NCI-H69 (cell line): ENCODE measurements around the gene KDM4B.
"Not testable (repeated sequence)": the region's sequence is repeated elsewhere in the genome, so short reads cannot be mapped to it uniquely, and the experiment has no call there.

Source experiments
- DNase-seq: peaks from one replicate; lab custom pipeline; 2025; lab: John Stamatoyannopoulos, UW

KDM4B gene

DNA sequence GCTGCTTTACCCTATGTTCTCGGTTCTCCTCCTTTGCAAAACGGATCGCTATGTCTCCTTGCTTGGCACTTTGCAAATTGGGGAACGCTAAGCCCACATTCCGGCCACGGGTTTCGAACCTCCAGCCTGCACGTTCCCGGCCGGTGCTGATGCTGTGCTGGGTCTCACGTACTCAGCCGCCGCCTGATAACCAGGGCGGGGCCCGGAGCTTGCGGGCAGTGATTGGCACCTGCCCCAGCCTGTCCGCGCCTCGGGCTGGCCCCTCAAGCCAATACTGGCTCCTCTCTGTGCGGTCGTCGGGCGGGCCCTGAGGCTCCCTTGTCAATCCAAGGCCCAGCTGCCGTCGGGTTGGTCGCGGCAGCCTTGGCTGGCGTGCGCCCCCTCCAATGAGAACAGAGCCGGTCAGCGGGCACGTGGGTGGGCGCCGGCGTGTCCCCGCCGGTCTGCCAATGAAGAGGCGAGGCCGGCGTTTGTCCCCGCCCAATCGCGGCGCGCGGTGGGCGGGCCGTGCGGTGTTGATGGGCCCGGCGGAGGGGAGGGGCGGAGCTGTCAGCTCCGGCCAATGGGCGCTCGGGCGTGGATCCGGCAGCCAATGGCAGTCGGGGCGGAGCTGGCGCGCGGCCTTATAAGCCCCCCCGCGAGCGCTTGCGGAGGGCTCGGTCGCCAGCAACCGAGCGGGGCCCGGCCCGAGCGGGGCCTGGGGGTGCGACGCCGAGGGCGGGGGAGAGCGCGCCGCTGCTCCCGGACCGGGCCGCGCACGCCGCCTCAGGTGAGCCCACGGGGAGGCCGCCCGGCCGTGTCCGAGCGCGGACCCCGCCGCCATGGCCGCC, at the start of gene KDM4B:
Gene KDM4B (plus strand): TSS at position 652 of the 830 bp plus-strand sequence. CDS start 63,778 bp downstream, outside the sequence.
- DNase-seq: peak; percentile 100

DNA sequence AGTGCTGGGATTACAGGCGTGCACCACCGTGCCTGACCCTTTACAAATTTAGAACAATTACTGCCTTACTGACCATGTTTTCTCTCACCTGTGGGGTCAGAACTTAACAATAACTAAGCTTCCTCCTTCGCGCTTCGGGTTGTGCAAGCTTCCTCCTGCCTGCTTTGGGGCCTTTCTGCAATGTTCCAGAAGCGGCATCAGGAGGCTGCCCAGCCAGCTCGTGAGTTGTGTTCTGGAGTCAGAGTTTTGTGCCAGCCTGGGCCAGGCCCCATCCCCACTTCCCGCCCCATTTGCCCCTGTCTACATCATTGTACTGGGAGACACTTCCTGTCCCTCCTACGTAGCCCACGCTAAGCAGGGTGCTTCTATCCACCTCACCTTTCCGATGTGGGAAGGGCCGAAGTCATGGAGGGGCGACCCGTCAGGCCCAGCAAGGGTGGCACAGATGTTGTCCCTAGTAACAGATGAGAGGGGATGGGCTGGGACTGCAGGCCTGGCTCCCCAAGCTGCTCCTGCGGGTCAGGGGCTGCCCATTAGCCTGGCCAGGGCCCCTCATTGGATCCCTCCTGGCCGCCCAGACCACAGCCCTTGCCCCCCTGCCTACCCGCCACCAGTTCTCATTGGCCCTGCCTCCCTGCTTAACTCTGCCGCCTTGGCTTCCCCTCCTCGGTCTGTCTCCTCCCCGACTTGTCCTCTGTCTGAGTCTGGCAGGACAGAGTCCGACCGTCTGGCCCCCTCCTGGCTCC, 46.2 kb upstream of the KDM4B start:
- DNase-seq: no peak

DNA sequence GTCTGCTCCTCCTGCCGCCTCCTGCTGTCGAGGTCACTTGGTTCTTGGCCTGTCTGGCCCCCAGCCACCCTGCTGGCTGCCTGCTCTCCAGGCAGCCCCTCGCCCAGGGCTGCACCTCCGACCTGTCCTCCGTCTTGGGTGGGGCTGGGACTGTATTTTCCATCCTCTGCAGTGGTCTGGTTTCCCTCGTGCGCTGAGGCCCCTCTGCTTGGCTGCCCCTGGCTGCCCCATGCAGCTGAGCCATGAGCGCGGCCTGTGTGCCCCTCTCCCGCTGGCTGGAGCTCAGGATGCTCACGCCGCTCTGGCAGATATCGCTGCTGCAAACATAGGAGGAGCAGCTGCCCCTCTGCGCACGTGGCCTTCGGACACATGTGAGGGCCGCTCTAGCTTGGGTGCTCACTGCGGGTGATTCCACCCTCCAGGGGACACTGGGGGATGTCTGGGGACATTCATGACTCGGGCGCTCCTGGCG, 45.6 kb upstream of the KDM4B start:
- DNase-seq: no peak

DNA sequence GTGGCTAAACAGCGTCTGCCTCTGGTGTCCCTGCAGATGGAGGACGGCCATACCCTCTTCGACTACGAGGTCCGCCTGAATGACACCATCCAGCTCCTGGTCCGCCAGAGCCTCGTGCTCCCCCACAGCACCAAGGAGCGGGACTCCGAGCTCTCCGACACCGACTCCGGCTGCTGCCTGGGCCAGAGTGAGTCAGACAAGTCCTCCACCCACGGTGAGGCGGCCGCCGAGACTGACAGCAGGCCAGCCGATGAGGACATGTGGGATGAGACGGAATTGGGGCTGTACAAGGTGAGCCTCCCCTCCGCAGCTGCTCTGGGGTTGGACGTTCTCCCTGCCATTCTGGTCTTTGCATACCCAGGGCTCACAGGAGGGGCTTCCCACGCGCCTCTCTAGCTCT, 39.7 kb upstream of the KDM4B start:
- DNase-seq: no peak

DNA sequence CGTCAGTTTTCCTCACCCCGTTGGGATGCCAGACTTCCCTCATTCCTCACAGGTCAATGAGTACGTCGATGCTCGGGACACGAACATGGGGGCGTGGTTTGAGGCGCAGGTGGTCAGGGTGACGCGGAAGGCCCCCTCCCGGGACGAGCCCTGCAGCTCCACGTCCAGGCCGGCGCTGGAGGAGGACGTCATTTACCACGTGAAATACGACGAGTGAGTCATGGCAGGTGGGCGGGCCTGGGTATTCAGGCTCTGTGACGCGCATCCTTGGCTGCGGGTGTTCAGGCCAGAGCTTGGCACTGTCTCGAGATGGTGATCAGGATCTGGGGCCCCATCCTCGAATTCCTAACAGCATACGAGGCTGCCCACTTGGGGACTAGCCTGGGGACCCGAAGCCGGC, 38.2 kb upstream of the KDM4B start:
- no peak for DNase-seq

DNA sequence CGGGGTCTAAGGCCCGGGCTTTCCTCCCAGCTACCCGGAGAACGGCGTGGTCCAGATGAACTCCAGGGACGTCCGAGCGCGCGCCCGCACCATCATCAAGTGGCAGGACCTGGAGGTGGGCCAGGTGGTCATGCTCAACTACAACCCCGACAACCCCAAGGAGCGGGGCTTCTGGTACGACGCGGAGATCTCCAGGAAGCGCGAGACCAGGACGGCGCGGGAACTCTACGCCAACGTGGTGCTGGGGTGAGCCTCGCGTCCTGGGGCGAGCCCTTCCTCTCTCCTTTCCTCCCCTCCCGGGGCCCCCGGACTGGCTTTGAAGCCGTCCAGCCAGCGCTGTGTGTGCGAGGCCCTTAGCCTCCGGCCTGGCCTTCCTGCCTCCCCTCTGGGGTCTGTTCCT, 36.2 kb upstream of the KDM4B start:
- no peak for DNase-seq

DNA sequence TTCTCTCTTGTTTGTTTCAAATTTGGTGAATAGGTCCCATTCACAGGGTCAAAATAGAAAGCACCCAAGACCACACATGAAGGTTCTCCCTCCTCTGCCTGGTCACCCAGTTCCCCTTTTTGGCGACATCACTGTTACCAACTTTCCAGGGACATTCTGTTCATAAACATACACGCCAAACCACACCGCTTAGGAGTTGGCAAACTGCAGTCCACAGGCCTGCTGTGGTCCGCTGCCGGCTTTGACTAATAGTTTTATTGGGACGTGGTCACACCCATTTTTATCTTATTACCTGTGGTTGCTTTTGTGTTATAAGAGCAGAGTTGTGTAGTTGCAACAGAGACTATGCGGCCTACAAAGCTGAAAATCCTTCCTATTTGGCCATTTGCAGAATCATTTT, 35.4 kb upstream of the KDM4B start:
- no peak for DNase-seq

DNA sequence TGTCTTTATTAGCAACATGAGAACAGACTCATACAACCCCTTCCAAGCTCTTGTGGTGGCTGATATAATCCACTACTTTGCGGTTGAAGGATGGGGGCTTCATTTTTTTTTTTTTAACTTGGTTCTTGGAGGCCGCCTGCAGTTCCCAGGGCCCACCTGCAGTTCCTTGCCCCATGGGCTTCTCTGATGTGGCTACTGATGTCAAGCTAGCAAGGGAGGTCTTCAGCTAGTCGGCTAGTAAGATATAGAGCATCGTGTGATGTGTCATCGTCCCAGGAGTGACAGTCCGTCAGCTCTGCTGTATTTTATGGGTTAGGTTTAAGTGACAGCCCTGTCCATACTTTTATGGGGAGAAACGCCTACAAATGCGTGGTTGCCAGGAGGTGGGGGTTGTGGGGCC, 33.5 kb upstream of the KDM4B start:
- no peak for DNase-seq

DNA sequence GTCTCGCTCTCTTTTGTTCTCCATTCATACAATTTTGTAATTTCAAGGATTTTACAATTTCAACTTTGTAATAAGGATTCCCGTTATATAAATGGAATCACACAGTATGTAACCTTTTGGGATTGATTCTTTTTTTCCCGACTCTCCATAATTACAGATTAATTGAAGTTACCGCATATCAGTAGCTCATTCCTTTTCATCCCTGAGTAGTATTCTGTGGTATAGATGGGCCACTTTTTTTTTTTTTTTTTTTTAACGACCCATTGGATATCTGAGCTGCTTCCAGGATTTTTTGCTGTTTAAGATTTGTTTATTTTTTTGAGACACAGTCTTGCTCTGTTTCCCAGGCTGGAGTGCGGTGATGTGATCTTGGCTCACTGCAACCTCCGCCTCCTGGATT, 31.9 kb upstream of the KDM4B start:
- no peak for DNase-seq

DNA sequence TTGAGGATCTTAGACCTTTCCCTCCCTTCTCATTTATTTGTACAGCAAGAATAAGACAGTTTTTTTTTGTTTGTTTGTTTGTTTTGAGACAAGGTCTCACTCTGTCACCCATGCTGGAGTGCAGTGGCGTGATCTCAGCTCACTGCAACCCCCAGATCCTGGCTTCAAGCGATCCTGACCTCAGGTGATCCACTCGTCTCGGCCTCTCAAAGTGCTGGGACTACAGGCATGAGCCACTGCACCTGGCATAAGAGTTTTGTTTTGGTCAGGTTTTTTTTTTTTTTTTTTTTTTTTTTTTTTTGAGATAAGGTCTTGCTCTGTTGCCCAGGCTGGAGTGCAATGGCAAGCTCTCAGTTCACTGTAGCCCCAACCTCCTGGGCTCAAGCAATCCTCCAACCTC, 30.5 kb upstream of the KDM4B start:
- DNase-seq: not testable (repeated sequence)

DNA sequence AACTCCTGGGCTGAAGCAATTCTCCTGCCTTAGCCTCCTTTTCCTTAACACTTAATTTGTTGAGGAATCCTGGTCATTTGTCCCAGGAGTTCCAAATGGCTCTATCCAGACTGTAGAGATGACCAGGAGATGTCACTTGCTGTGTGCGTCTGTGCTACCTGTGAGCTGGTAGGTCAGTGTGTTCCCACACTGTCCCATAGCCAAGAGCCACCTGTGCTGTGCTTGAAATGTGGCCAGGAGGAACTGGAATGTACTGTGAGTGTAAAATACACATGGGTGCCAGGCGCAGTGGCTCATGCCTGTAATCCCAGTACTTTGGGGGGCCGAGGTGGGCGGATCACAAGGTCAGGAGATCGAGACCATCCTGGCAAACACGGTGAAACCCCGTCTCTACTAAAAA, 29.4 kb upstream of the KDM4B start:
- no peak for DNase-seq

DNA sequence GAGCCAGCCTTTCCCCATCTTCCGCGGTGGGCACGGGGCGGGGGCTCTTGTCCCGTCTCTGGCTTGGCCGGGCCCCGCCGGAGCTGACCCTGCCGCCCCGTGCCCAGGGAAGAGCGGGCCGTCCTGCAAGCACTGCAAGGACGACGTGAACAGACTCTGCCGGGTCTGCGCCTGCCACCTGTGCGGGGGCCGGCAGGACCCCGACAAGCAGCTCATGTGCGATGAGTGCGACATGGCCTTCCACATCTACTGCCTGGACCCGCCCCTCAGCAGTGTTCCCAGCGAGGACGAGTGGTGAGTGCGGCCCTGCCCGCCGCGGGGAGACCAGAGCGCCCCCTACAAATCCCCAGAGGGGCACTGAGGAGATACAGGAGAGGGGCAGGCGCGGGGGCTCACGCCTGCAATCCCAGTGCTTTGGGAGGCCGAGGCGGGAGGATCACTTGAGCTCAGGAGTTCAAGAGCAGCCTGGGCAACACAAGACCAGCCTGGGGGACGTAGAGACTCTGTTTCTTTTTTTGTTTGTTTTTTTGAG, 27.2 kb upstream of the KDM4B start:
- DNase-seq: not testable (repeated sequence)

DNA sequence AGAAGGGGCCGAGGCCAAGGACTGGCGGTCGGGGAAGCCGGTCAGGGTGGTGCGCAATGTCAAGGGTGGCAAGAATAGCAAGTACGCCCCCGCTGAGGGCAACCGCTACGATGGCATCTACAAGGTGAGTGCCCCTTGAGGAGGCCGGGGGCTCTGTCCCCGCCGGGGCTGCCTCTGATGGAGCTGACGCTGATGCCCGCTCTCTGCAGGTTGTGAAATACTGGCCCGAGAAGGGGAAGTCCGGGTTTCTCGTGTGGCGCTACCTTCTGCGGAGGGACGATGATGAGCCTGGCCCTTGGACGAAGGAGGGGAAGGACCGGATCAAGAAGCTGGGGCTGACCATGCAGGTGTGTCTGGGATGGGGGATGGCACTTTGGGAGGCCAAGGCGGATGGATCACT, 18.3 kb upstream of the KDM4B start:
- not testable (repeated sequence) for DNase-seq

DNA sequence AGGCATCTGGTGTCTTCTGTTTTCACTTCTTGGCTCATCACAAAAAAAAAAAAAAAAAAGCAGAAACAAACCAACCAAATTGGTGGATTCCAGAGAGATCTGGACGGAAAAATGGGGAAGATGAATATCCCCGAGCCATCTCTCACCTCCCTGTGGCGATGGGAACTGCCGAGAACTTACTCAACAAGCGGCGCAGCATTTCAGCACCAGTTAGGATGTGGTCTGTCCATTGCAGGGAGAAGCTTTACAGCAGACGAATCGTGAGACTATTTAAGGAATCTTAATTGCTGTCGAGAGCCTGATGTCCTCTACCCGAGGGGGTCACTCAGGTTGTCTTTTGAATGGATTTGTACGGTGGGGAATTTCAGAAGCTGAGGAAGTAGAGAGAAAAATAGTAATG, 17.3 kb upstream of the KDM4B start:
- DNase-seq: no peak

DNA sequence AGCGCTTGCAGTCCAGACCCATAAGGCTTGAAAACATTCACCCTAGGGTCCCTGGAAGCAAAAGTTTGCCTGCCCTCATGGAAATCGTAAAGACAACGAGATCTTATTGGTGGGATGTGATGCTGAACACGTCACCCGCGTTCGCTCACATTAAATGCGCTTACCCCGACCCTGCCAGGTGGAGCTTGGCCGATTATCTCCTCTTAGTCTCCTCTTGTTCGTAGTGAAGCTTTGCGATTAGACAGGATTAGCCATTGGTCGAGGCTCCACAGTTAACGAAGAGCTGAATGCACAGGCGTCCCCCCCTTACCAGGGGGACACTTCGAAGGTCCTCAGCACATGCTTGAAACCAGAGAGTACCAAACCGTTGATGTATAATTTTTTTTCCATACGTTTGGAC, 16.0 kb upstream of the KDM4B start:
- no peak for DNase-seq

DNA sequence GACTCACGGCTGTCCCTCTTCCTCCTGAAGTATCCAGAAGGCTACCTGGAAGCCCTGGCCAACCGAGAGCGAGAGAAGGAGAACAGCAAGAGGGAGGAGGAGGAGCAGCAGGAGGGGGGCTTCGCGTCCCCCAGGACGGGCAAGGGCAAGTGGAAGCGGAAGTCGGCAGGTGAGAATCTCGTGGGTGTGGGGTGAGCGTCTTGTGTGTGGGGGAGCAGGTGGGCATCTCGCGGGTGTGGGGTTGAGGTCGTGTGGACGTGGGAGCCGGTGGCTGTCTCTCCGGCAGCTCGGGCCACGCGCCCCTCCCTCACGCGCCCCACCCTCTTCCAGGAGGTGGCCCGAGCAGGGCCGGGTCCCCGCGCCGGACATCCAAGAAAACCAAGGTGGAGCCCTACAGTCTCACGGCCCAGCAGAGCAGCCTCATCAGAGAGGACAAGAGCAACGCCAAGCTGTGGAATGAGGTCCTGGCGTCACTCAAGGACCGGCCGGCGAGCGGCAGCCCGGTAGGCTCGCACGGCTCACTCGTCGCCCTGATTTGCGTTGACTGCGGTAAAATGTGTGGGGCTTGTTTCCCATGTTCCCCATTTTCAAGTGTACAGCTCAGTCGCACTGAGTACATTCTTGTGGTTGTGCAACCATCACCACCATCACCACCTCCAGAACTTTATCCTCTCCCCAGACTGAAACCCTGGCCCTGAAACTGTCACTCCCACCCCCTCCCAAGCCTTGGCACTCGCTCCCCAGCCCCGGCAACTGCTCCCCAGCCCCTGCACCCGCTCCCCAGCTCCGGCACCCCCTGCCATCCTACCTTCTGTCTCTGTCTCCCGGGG, 14.4 kb upstream of the KDM4B start:
- not testable (repeated sequence) for DNase-seq

DNA sequence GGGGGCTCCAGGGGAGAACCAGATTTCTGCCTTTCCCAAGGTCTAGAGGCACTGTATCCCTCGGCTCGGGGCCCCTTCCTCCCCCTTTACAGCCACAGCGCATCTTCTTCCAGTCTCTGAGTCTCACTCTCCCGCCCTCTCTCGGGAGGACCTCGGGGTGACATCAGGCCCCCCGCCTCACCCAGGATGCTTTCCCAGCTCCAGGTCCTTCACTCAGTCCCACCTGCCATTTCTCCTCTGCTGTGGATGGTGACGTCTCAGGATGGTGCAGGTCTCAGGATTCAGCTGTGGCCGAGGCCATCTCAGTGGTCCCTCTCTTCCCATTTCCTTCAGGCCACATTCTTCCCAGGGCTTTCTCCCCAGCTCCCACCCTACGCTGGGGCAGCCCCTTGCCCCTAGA, 13.6 kb upstream of the KDM4B start:
- no peak for DNase-seq

DNA sequence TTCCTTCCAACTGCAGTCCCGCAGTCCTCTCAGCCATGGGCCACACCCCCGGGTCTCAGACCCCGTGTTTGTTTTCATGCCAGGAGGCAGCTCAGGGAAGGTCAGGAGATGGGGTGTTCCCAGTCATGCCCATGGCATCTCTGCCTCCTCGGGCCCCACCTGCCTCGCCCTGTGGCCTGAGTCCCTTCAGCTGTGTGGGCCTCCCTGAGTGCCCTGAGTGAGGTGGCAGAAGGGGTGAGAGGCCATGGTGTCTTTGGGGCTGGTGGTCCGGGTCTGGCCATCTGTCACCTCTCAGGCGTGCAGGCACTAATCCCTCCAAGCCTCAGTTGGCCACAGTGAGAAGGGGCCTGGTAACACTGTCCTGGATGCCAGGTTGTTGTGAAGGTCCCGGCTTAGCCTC, 10.9 kb upstream of the KDM4B start:
- DNase-seq: no peak

DNA sequence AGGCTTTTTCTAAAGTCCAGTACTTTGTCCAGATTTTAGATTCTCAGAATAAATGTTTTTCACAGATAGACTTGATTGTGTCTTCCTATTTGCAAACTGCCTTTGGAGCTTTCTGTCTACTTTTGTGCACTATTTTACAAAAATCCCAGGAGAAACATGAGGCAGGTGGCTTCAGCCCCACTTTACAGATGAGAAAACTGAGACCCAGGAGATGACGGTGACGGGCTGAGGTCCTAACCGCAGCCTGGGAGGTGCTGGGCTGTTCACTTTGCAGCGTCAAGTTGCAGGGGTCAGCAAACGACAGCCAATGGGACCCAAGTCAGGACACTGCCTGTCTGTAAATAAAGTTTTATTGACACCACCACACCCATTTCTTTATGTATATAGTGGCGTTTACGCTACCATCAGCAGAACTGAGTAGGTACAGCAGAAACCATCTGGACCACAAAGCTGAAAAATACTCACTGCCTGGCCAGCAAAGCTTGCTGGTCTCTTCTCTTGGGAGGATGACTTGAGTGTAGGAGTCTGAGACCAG, 6.8 kb upstream of the KDM4B start:
- no peak for DNase-seq

DNA sequence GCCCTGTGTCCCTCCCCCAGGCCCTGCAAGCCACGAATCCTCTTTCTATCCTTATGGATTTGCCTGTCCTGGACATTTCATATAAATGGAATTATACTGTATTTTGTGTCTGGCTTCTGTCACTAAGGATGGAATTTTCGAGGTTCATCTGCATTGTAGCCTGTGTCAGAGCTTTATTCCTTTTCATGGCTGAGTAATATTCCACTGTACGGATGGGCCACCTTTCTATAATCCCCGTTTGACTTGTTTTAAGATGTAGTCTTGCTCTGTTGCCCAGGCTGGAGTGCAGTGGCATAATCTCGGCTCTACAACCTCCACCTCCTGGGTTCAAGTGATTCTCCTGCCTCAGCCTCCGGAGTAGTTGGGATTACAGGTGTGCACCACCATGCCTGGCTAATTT, 3.9 kb upstream of the KDM4B start:
- no peak for DNase-seq

DNA sequence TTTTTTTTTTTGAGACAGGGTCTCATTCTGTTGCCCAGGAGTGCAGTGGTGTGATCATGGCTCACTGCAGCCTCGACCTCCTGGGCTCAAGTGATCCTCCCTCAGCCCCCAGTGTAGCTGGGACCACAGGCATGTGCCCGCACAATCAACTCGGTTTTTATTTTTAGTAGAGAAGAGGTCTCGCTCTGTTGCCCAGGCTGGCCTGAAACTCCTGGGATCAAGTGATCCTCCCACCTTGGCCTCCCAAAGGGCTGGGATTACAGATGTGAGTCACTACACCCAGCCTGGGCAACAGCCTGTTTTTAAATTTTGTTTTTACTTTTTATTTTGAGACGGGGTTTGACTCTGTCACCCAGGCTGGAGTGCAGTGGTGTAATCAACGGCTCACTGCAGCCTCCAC, 2.3 kb upstream of the KDM4B start:
- DNase-seq: no peak
